H1 (cell line): ENCODE data around the gene CREB1. TPM values are rescaled to one million over a fixed set of nuclear protein-coding genes. Genes with fewer than 3 reads are reported as not detected.

Source experiments
- CTCF ChIA-PET: fragments of 300-600 bp; sonication (Branson Sonifier 250); formaldehyde crosslinking; loops from one replicate; lab custom pipeline; 2021; ENCODE audit not compliant: partially characterized antibody; lab: Charles Lee
- POLR2A ChIA-PET: fragments of 300-600 bp; sonication (Branson Sonifier 250); formaldehyde crosslinking; loops from one replicate; lab custom pipeline; 2021; ENCODE audit warnings: inconsistent platforms; ENCODE audit not compliant: partially characterized antibody; lab: Charles Lee
- DNase-seq, 2 experiments: peaks; one replicate each; pipeline versions ENCODE4 v3.0.0 to v3.0.0-alpha.2; 2010 to 2022; ENCODE audit warnings: low spot score in 2 of 2, low read depth in 1 of 2, mixed read lengths in 1 of 2
- FAIRE-seq: peaks from 2 replicates; lab custom pipeline; 2011; peaks lifted over from hg19 to GRCh38; lab: Jason Lieb, UNC
- H2AFZ ChIP-seq: 2 replicates; pipeline ENCODE4 v1.8.1; 2012; ENCODE audit warnings: low read length, inconsistent platforms
- H2AK5ac ChIP-seq: 2 replicates; pipeline ENCODE4 v1.6.1; 2013; ENCODE audit warnings: low read depth, low read length
- H2BK120ac ChIP-seq: replicated peaks from 2 replicates; pipeline ENCODE3; 2013; ENCODE audit warnings: low read depth, low read length, inconsistent platforms
- H2BK12ac ChIP-seq: 2 replicates; pipeline ENCODE4 v1.6.1; 2013; ENCODE audit warnings: low read depth, low read length
- H2BK15ac ChIP-seq: 2 replicates; pipeline ENCODE4 v1.6.1; 2013; ENCODE audit warnings: low read length
- H2BK20ac ChIP-seq: 2 replicates; pipeline ENCODE4 v1.6.1; 2013; ENCODE audit warnings: low read length
- H2BK5ac ChIP-seq: 2 replicates; pipeline ENCODE4 v1.6.1; 2013; ENCODE audit warnings: low read depth, low read length
- H3K14ac ChIP-seq: 2 replicates; pipeline ENCODE4 v1.6.1; 2013; ENCODE audit warnings: inconsistent platforms; ENCODE audit not compliant: insufficient read length
- H3K18ac ChIP-seq: 2 replicates; pipeline ENCODE4 v1.6.1; 2013; ENCODE audit warnings: low read length; ENCODE audit errors: extremely low read depth
- H3K23ac ChIP-seq: 2 replicates; pipeline ENCODE4 v1.6.1; 2013; ENCODE audit warnings: inconsistent platforms; ENCODE audit not compliant: insufficient read length
- H3K23me2 ChIP-seq: 2 replicates; pipeline ENCODE4 v1.6.1; 2013; ENCODE audit warnings: low read depth, low read length
- H3K27ac ChIP-seq: 2 replicates; pipeline ENCODE4 v1.6.1; 2011; ENCODE audit warnings: low read depth, low read length, inconsistent platforms
- H3K27me3 ChIP-seq, 4 experiments: replicated peaks in 1 of 4; 1 replicate in 1 of 4; 2 replicates in 3 of 4; pipeline versions ENCODE4 v1.6.1 to v1.8.1; 2011 to 2013; ENCODE audit warnings: low read length in 3 of 4, mild to moderate bottlenecking in 3 of 4, inconsistent platforms in 2 of 4, mixed read lengths in 2 of 4, moderate library complexity in 1 of 4; ENCODE audit not compliant: control insufficient read depth in 3 of 4, insufficient read depth in 3 of 4; ENCODE audit errors: extremely low read depth in 1 of 4
- H3K36me3 ChIP-seq, 4 experiments: 2 replicates each; pipeline versions ENCODE4 v1.6.1 to v1.8.1; 2011 to 2013; ENCODE audit warnings: mild to moderate bottlenecking in 4 of 4, low read length in 3 of 4, moderate library complexity in 2 of 4, control low read depth in 1 of 4, inconsistent platforms in 1 of 4; ENCODE audit not compliant: insufficient read depth in 4 of 4, control insufficient read depth in 2 of 4
- H3K4ac ChIP-seq: replicated peaks from 2 replicates; pipeline ENCODE3; 2013; ENCODE audit warnings: low read length, low read depth, mixed read lengths, inconsistent platforms; ENCODE audit not compliant: insufficient read length
- H3K4me1 ChIP-seq, 4 experiments: replicated peaks in 1 of 4; 1 replicate in 1 of 4; 2 replicates in 3 of 4; pipeline versions ENCODE4 v1.6.1 to v1.8.1; 2011 to 2013; ENCODE audit warnings: low read length in 3 of 4, inconsistent platforms in 2 of 4, mixed read lengths in 1 of 4; ENCODE audit not compliant: insufficient read depth in 4 of 4, control insufficient read depth in 3 of 4
- H3K4me2 ChIP-seq, 2 experiments: 2 replicates each; pipeline versions ENCODE4 v1.6.1 to v1.8.1; 2011 to 2013; ENCODE audit warnings: low read depth in 2 of 2, low read length in 2 of 2, control low read depth in 1 of 2, inconsistent platforms in 1 of 2, mild to moderate bottlenecking in 1 of 2; ENCODE audit not compliant: insufficient read depth in 1 of 2
- H3K4me3 ChIP-seq, 4 experiments: fragments of 200-600, 300-600 bp in 1 of 4; sonication (generic), shearing (Covaris generic), sonication (Bioruptor Twin) in 1 of 4; 2 replicates each; pipeline versions ENCODE4 v1.5.1 to v1.8.1; 2011 to 2016; ENCODE audit warnings: low read length in 4 of 4, low read depth in 3 of 4, control low read depth in 2 of 4, inconsistent platforms in 2 of 4, mild to moderate bottlenecking in 2 of 4, mixed read lengths in 1 of 4, moderate library complexity in 1 of 4; ENCODE audit not compliant: insufficient read depth in 2 of 4; ENCODE audit errors: extremely low read depth in 1 of 4
- H3K56ac ChIP-seq: replicated peaks from 2 replicates; pipeline ENCODE3; 2013; ENCODE audit warnings: low read depth, mild to moderate bottlenecking, mixed read lengths, low read length, inconsistent platforms; ENCODE audit not compliant: insufficient read length
- H3K79me1 ChIP-seq: 2 replicates; pipeline ENCODE4 v1.6.1; 2013; ENCODE audit warnings: low read depth, low read length, control low read depth
- H3K79me2 ChIP-seq, 2 experiments: 2 replicates each; pipeline versions ENCODE4 v1.6.1 to v1.8.1; 2012 to 2013; ENCODE audit warnings: low read length in 2 of 2, mild to moderate bottlenecking in 2 of 2, inconsistent platforms in 1 of 2; ENCODE audit not compliant: insufficient read depth in 2 of 2, control insufficient read depth in 1 of 2
- H3K9ac ChIP-seq, 4 experiments: replicated peaks in 1 of 4; 1 replicate in 1 of 4; 2 replicates in 3 of 4; pipeline versions ENCODE4 v1.6.1 to v1.8.1; 2011 to 2013; ENCODE audit warnings: low read depth in 3 of 4, low read length in 3 of 4, control low read depth in 2 of 4, mild to moderate bottlenecking in 2 of 4, moderate library complexity in 2 of 4, inconsistent platforms in 1 of 4; ENCODE audit errors: extremely low read depth in 1 of 4
- H3K9me3 ChIP-seq, 2 experiments: 2 replicates each; pipeline versions ENCODE4 v1.6.1 to v1.8.1; 2012 to 2013; ENCODE audit warnings: mild to moderate bottlenecking in 2 of 2, moderate library complexity in 2 of 2, control low read depth in 1 of 2, inconsistent platforms in 1 of 2, low read depth in 1 of 2, low read length in 1 of 2, mixed read lengths in 1 of 2; ENCODE audit not compliant: insufficient read depth in 2 of 2
- H4K20me1 ChIP-seq, 2 experiments: replicated peaks in 1 of 2; 2 replicates each; pipeline versions ENCODE3 to v1.8.1; 2011 to 2013; ENCODE audit warnings: inconsistent platforms in 2 of 2, low read length in 2 of 2, mild to moderate bottlenecking in 1 of 2; ENCODE audit not compliant: insufficient read depth in 2 of 2, control insufficient read depth in 1 of 2
- H4K5ac ChIP-seq: 2 replicates; pipeline ENCODE4 v1.6.1; 2013; ENCODE audit warnings: low read length, low read depth, mixed read lengths, inconsistent platforms; ENCODE audit not compliant: insufficient read length
- H4K8ac ChIP-seq: 2 replicates; pipeline ENCODE4 v1.8.0; 2013; ENCODE audit warnings: mild to moderate bottlenecking, moderate library complexity, low read length, inconsistent platforms; ENCODE audit not compliant: insufficient read depth; ENCODE audit errors: extremely low read depth
- H4K91ac ChIP-seq: replicated peaks from 2 replicates; pipeline ENCODE3; 2013; ENCODE audit warnings: low read length, mixed read lengths, inconsistent platforms; ENCODE audit not compliant: insufficient read length
- BACH1 ChIP-seq: IDR thresholded peaks from 2 replicates; pipeline ENCODE4 v1.6.1; 2012; ENCODE audit warnings: low read length, improper control_type of control experiment
- CHD2 ChIP-seq: IDR thresholded peaks from 2 replicates; pipeline ENCODE4 v1.6.1; 2012; ENCODE audit warnings: low read length, improper control_type of control experiment
- GTF2F1 ChIP-seq: IDR thresholded peaks from 2 replicates; pipeline ENCODE4 v1.6.1; 2012; ENCODE audit warnings: low read depth, low read length, improper control_type of control experiment, borderline replicate concordance
- SRF ChIP-seq: IDR thresholded peaks from 2 replicates; pipeline ENCODE4 v1.6.1; 2011; ENCODE audit warnings: mild to moderate bottlenecking, low read depth, low read length, moderate library complexity
- WGBS, 2 experiments: shearing (Covaris generic) in 1 of 2; methylation state at CpG; one replicate each; pipeline versions ENCODE4 v1.1.6 to v1.1.7; 2013 to 2015; ENCODE audit warnings: low lambda C conversion rate in 2 of 2, mixed read lengths in 2 of 2, inconsistent platforms in 1 of 2, low coverage in 1 of 2, missing lambda C conversion rate in 1 of 2; ENCODE audit not compliant: insufficient replicate concordance in 2 of 2, insufficient coverage in 1 of 2, insufficient read length in 1 of 2; ENCODE audit errors: extremely low coverage in 1 of 2, missing lambda C conversion rate in 1 of 2; 5-methylcytosine and 5-hydroxymethylcytosine counted together
- polyA plus RNA-seq, 7 experiments: library from polyadenylated mRNA; depleted of rRNA in 3 of 7; stranded (reverse) in 5 of 7; unstranded in 2 of 7; fragments of >200 nt in 5 of 7; fragments of 200-250 nt in 2 of 7; gene quantifications; 1 replicate in 5 of 7; 2 replicates in 1 of 7; 4 replicates in 1 of 7; pipeline versions ENCODE4 v1.2.1 to v1.2.3, GENCODE V29; 2011 to 2013; ENCODE audit warnings: missing spikeins in 2 of 7, mixed read lengths in 2 of 7
- total RNA-seq: library from RNA; stranded (reverse); fragmentation: NEBNext Ultra II Directional; extraction: Animal tissue kit (Norgen Biotek cat#: 25700); gene quantifications from 2 replicates; pipeline ENCODE4 v1.2.1, GENCODE V29; 2021

Gene CREB1
- total and polyA plus RNA-seq, 2 of the 8 experiments (the other 6 are each of a cell fraction or from before 2014, with no cell fraction given): 46.3 to 99.0 TPM

DNA sequence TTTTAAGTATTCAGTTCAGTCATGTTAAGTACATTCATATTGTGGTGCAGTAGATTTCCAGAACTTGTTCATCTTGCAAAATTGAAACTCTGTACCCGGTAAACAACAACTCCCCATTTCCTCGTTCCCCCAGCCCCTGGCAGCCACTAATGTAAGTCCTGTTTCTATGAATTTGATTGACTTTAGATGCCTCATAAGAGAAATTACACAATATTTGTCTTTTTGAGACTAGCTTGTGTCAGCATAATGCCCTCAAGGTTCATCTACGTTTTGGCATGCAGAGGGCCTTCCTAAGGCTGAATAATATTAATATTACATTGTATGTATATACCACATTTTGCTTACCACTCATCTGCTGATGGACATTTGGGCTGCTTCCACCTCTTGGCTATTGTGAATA is 64.5 kb downstream of the CREB1 start:
- no peak overlapping the region for H2BK120ac ChIP-seq
- H3K27ac ChIP-seq: no peak overlapping the region
- H3K4ac ChIP-seq: no peak overlapping the region
- H3K4me1 ChIP-seq: no peaks in the 10 kb centered on the region
- no peak overlapping the region for H3K18ac ChIP-seq
- no peaks in the 10 kb centered on the region for H4K20me1 ChIP-seq
- ChIA-PET CTCF (interaction anchor here (0.7 to 1.1 kb wide), 4 partner anchors 33 to 687 kb away, joined by 3 to 4 read pairs (median 3); no protein-coding TSS in a partner anchor), POLR2A (interaction anchor here (1.3 to 2.1 kb wide), 2 partner anchors 26 to 31 kb away, joined by 3 to 5 read pairs; partner anchors contain the start of gene METTL21A)
- H3K4me3 ChIP-seq: no peak overlapping the region
- no peak overlapping the region for H3K14ac ChIP-seq
- no peaks in the 10 kb centered on the region; a peak in 1 of 4 replicates for H3K9me3 ChIP-seq
- DNase-seq (no peak), FAIRE-seq (no peak)
- H2AK5ac ChIP-seq: no peak overlapping the region
- no peak overlapping the region for H3K9ac ChIP-seq
- no peak overlapping the region for H3K23ac ChIP-seq
- 91% methylated on average over 3 of the region's 3 CpGs; no CpG with 5 or more reads in 1 of the 2 experiments for WGBS, 2 experiments
- peaks cover 0 to 68% (median 9%) of the 10 kb centered on the region in 4 experiments; a peak in 6 of 8 replicates for H3K36me3 ChIP-seq
- no peak overlapping the region for H4K5ac ChIP-seq
- no peak overlapping the region for H3K4me2 ChIP-seq
- no peak overlapping the region for H2BK5ac ChIP-seq
- TF ChIP-seq SRF: no peak
- no peak for TF ChIP-seq CHD2
- TF ChIP-seq GTF2F1: no peak
- TF ChIP-seq BACH1: no peak
- H2BK12ac ChIP-seq: no peak overlapping the region
- H2BK20ac ChIP-seq: no peak overlapping the region
- peaks cover 0 to 2% of the 10 kb centered on the region in 2 experiments; a peak in 1 of 4 replicates for H3K79me2 ChIP-seq
- no peak overlapping the region for H4K8ac ChIP-seq
- no peaks in the 10 kb centered on the region for H3K79me1 ChIP-seq
- no peak overlapping the region for H2AFZ ChIP-seq
- peaks cover 0 to 1% (median 0%) of the 10 kb centered on the region in 4 experiments; a peak in 1 of 7 replicates for H3K27me3 ChIP-seq
- H4K91ac ChIP-seq: no peak overlapping the region
- no peak overlapping the region for H2BK15ac ChIP-seq
- no peak overlapping the region for H3K56ac ChIP-seq
- H3K23me2 ChIP-seq: no peaks in the 10 kb centered on the region
